Measurements from ENCODE around the gene HEY2.

GRCh38 chr6:125717120-125717731, 32.2 kb upstream of the HEY2 start:
- TF ChIP-seq POLR2A (IDR thresholded peaks at IDR 0.05) = no peak
- no peak for TF ChIP-seq CTCF (IDR thresholded peaks at IDR 0.05)
- TF ChIP-seq EP300 (IDR thresholded peaks at IDR 0.05) = no peak

Data from ovary (tissue), 3 donors.